Measurements from ENCODE around the gene ANKRD44.
"Not testable (repeated sequence)": the region's sequence is repeated elsewhere in the genome, so short reads cannot be mapped to it uniquely, and the experiment has no call there.

The ANKRD44 gene

DNA sequence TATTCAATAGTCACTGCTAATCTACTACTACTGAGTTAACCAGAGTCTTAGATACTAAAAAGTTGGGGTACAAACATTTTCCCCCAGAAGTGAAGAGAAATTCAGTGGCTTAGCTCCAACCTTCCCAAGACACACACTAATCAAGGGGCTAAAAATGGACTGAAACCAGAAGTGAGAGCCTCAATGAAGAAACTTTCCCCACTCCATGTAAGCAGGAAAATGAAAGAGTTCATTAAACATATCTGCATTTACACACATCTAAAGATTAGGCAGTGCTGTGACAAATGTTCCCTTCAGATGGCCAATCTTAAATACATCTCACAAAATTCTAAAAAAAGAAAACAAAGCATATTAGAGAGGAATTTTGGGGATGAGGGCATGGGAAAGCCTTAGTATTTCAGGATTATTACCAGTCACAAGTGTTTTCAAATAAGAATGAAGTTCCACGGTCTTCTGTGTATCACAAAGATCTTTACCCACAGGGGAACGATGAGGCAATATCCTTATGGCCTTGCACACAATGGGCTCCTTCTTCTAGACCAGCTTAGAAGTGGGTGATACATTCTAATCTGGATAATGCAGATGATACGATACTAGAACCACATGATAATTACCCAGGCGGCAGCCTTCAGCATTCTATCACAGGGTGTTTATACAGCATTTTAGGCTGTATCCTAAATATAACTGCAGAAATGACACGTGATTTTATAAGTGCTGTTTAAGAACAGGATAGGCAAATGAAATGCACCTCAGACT is 17.1 kb downstream of the ANKRD44 start:
- Mint-ChIP-seq H3K4me3 (peak overlapping the region; percentile 79), H3K4me1 (ENCODE audit: low read depth) (peaks cover 80% of the 10 kb centered on the region), H3K9me3 (peaks cover 15% of the 10 kb centered on the region), H3K36me3 (ENCODE audit: low read depth) (peaks cover 55% of the 10 kb centered on the region), H3K27ac (peak overlapping the region; percentile 93), H3K27me3 (ENCODE audit: low read depth) (no peaks in the 10 kb centered on the region)
- no peak for DNase-seq (ENCODE audit: low spot score)

DNA sequence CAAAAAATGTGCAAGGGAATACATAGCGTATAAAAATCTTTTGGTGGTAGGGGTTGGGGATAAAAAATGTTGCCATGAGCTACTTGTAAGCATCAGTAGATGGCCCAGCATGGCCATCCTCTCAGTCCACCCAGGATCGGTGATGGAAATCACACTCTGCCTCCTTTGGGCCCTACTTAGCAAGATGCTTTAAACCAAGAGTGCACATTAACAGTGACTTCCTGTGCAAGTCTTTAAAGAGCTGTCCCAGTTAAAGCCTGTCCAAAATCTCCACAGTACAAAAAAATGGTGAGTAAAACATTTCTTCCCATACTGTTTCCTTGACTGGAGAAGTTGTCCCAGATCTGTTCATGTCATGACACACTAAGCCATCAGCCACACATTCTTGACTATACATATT is 18.0 kb downstream of the ANKRD44 start:
- peaks cover 77% of the 10 kb centered on the region for H3K4me1 Mint-ChIP-seq (ENCODE audit: low read depth)

DNA sequence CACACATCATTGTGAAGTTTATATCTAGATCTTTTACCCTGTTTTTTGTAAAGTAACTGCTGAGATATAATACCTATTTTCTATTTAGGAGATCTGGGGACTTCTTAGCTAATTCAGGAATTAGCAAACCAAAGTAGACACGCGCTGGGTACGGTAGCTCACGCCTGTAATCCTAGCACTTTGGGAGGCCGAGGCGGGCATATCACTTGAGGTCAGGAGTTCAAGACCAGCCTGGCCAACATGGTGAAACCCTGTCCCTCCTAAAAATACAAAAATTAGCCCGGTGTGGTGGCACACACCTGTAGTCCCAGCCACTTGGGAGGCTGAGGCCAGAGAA is 23.0 kb downstream of the ANKRD44 start:
- not testable (repeated sequence) for H3K9me3 Mint-ChIP-seq; DNase-seq (ENCODE audit: low spot score); H3K27me3 Mint-ChIP-seq (ENCODE audit: low read depth)
- Mint-ChIP-seq H3K4me3 (peak overlapping the region; percentile 79), H3K36me3 (ENCODE audit: low read depth) (peaks cover 43% of the 10 kb centered on the region), H3K4me1 (ENCODE audit: low read depth) (peaks cover 61% of the 10 kb centered on the region), H3K27ac (peak overlapping the region; percentile 94)

More for the DNA sequence above, 18.0 kb downstream of the ANKRD44 start:
- H3K27ac Mint-ChIP-seq = peak overlapping the region; percentile 93
- H3K27me3 Mint-ChIP-seq (ENCODE audit: low read depth) = no peaks in the 10 kb centered on the region
- DNase-seq (ENCODE audit: low spot score) = no peak
- peaks cover 8% of the 10 kb centered on the region for H3K9me3 Mint-ChIP-seq
- H3K4me3 Mint-ChIP-seq = peak overlapping the region; percentile 79
- peaks cover 50% of the 10 kb centered on the region for H3K36me3 Mint-ChIP-seq (ENCODE audit: low read depth)

GRCh38 chr2:197286805-197287595 is 23.6 kb downstream of the ANKRD44 start:
- peak overlapping the region; percentile 94 for H3K27ac Mint-ChIP-seq
- peak overlapping the region; percentile 79 for H3K4me3 Mint-ChIP-seq
- peaks cover 43% of the 10 kb centered on the region for H3K36me3 Mint-ChIP-seq (ENCODE audit: low read depth)
- peaks cover 60% of the 10 kb centered on the region for H3K4me1 Mint-ChIP-seq (ENCODE audit: low read depth)
- H3K9me3 Mint-ChIP-seq = peaks cover 8% of the 10 kb centered on the region
- DNase-seq (ENCODE audit: low spot score) = no peak
- no peaks in the 10 kb centered on the region for H3K27me3 Mint-ChIP-seq (ENCODE audit: low read depth)

GRCh38 chr2:197285361-197285760 is 25.2 kb downstream of the ANKRD44 start:
- peaks cover 4% of the 10 kb centered on the region for H3K9me3 Mint-ChIP-seq
- peaks cover 69% of the 10 kb centered on the region for H3K4me1 Mint-ChIP-seq (ENCODE audit: low read depth)
- no peak for DNase-seq (ENCODE audit: low spot score)
- H3K27me3 Mint-ChIP-seq (ENCODE audit: low read depth) = no peaks in the 10 kb centered on the region
- peak overlapping the region; percentile 59 for H3K27ac Mint-ChIP-seq
- peak overlapping the region; percentile 28 for H3K4me3 Mint-ChIP-seq
- peaks cover 41% of the 10 kb centered on the region for H3K36me3 Mint-ChIP-seq (ENCODE audit: low read depth)

DNA sequence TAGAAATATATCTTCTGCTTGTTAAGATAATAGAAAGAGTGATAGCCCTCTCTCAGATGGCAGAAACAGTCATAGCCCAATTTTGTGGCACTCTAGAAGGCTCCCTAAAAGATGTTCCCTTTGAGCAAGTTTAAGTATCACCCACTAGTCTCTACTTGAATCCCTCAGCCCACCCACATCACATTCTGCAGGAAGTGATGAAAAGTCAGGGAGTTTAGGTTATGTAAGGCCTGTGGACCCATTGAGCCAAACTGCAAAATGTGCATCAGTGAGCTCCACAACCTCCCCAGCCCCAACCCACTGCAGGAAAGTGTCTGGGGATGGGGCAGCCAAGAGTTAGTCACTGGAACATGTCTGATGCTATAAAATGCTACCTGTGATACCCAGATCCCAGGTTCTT is 25.6 kb downstream of the ANKRD44 start:
- peaks cover 69% of the 10 kb centered on the region for H3K4me1 Mint-ChIP-seq (ENCODE audit: low read depth)
- no peak overlapping the region for H3K27ac Mint-ChIP-seq
- H3K9me3 Mint-ChIP-seq = peaks cover 4% of the 10 kb centered on the region
- DNase-seq (ENCODE audit: low spot score) = no peak
- H3K27me3 Mint-ChIP-seq (ENCODE audit: low read depth) = no peaks in the 10 kb centered on the region
- H3K36me3 Mint-ChIP-seq (ENCODE audit: low read depth) = peaks cover 41% of the 10 kb centered on the region
- no peak overlapping the region for H3K4me3 Mint-ChIP-seq

- H3K9me3 Mint-ChIP-seq = no peaks in the 10 kb centered on the region
- H3K4me3 Mint-ChIP-seq = peak overlapping the region; percentile 13
- H3K36me3 Mint-ChIP-seq (ENCODE audit: low read depth) = peaks cover 40% of the 10 kb centered on the region
- H3K4me1 Mint-ChIP-seq (ENCODE audit: low read depth) = peaks cover 67% of the 10 kb centered on the region
- peak overlapping the region; percentile 29 for H3K27ac Mint-ChIP-seq
- no peak for DNase-seq (ENCODE audit: low spot score)
- H3K27me3 Mint-ChIP-seq (ENCODE audit: low read depth) = no peaks in the 10 kb centered on the region
Observed at GRCh38 chr2:197281421-197281820, 29.2 kb downstream of the ANKRD44 start.

GRCh38 chr2:197280015-197280702 is 30.4 kb downstream of the ANKRD44 start:
- DNase-seq (ENCODE audit: low spot score) = no peak
- H3K36me3 Mint-ChIP-seq (ENCODE audit: low read depth) = peaks cover 45% of the 10 kb centered on the region
- peak overlapping the region; percentile 59 for H3K27ac Mint-ChIP-seq
- peak overlapping the region; percentile 11 for H3K4me3 Mint-ChIP-seq
- H3K4me1 Mint-ChIP-seq (ENCODE audit: low read depth) = peaks cover 64% of the 10 kb centered on the region
- H3K27me3 Mint-ChIP-seq (ENCODE audit: low read depth) = no peaks in the 10 kb centered on the region
- H3K9me3 Mint-ChIP-seq = no peaks in the 10 kb centered on the region

GRCh38 chr2:197278799-197279763 is 31.5 kb downstream of the ANKRD44 start:
- Mint-ChIP-seq H3K4me3 (no peak overlapping the region), H3K4me1 (ENCODE audit: low read depth) (peaks cover 65% of the 10 kb centered on the region), H3K27me3 (ENCODE audit: low read depth) (no peaks in the 10 kb centered on the region), H3K27ac (peak overlapping the region; percentile 59), H3K36me3 (ENCODE audit: low read depth) (peaks cover 45% of the 10 kb centered on the region), H3K9me3 (no peaks in the 10 kb centered on the region)
- DNase-seq (ENCODE audit: low spot score) = no peak

DNA sequence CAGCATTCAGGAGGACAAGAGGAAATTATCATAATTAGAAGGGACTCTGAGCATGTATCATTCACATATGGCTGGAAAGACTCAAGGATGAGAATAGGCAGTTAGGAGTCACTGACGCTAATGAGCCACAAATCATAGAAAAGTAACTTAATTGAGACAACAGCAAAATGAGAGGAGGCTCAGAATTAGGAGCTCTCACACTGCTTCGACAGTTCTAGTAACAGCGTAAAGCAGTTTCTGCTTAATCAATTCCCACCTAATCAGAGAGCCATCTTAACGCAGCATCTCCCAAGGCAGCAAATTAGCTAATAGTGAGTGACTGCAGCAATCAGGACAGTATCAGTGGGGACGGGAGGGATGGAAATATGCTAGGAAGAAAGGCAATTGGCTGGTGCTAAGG is 32.8 kb downstream of the ANKRD44 start:
- Mint-ChIP-seq H3K9me3 (no peaks in the 10 kb centered on the region), H3K27me3 (ENCODE audit: low read depth) (no peaks in the 10 kb centered on the region), H3K4me1 (ENCODE audit: low read depth) (peaks cover 67% of the 10 kb centered on the region), H3K36me3 (ENCODE audit: low read depth) (peaks cover 39% of the 10 kb centered on the region), H3K4me3 (no peak overlapping the region), H3K27ac (peak overlapping the region; percentile 41)
- no peak for DNase-seq (ENCODE audit: low spot score)

DNA sequence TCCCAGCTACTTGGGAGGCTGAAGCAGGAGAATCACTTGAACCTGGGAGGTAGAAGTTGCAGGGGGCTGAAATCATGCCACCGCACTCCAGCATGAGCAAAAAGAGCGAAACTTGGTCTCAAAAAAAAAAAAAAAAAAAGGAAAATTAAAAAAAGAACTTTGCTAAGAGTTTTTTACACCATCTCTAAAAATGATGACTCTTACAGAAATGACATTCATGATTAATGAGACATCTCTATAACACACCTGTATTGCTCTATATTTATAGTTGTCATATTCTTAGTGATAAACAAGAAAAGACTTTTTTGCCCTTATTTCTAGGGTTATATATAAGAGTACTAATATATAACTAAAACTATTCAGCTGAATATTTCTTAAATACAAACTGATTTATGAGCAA is 34.4 kb downstream of the ANKRD44 start:
- Mint-ChIP-seq H3K4me3 (no peak overlapping the region), H3K4me1 (ENCODE audit: low read depth) (peaks cover 62% of the 10 kb centered on the region), H3K9me3 (no peaks in the 10 kb centered on the region), H3K36me3 (ENCODE audit: low read depth) (peaks cover 35% of the 10 kb centered on the region), H3K27me3 (ENCODE audit: low read depth) (no peaks in the 10 kb centered on the region), H3K27ac (no peak overlapping the region)
- DNase-seq (ENCODE audit: low spot score) = no peak

GRCh38 chr2:197274937-197275336 is 35.6 kb downstream of the ANKRD44 start:
- H3K4me1 Mint-ChIP-seq (ENCODE audit: low read depth) = peaks cover 60% of the 10 kb centered on the region
- DNase-seq (ENCODE audit: low spot score) = no peak
- peaks cover 29% of the 10 kb centered on the region for H3K36me3 Mint-ChIP-seq (ENCODE audit: low read depth)
- H3K27me3 Mint-ChIP-seq (ENCODE audit: low read depth) = no peaks in the 10 kb centered on the region
- no peak overlapping the region for H3K4me3 Mint-ChIP-seq
- no peak overlapping the region for H3K27ac Mint-ChIP-seq
- no peaks in the 10 kb centered on the region for H3K9me3 Mint-ChIP-seq

GRCh38 chr2:197274349-197274748 is 36.2 kb downstream of the ANKRD44 start:
- no peaks in the 10 kb centered on the region for H3K9me3 Mint-ChIP-seq
- H3K4me1 Mint-ChIP-seq (ENCODE audit: low read depth) = peaks cover 60% of the 10 kb centered on the region
- peaks cover 24% of the 10 kb centered on the region for H3K36me3 Mint-ChIP-seq (ENCODE audit: low read depth)
- H3K4me3 Mint-ChIP-seq = no peak overlapping the region
- H3K27ac Mint-ChIP-seq = peak overlapping the region; percentile 22
- H3K27me3 Mint-ChIP-seq (ENCODE audit: low read depth) = no peaks in the 10 kb centered on the region
- DNase-seq (ENCODE audit: low spot score) = no peak

Measured in T-helper 2 cell treated with Interferon-gamma antibody and Interleukin-4, amounts not matched to agents 5 μg/mL and 100 μg/mL, for 36 hours (primary cell).